Mesodermal cell (in vitro differentiated cells): ENCODE data around the gene MT1HL1.
"Not testable (repeated sequence)": the region's sequence is repeated elsewhere in the genome, so short reads cannot be mapped to it uniquely, and the experiment has no call there.

Experiments used
- H3K27ac ChIP-seq: 2 replicates; pipeline ENCODE4 v1.7.0; 2013; ENCODE audit warnings: mild to moderate bottlenecking, low read depth, low read length, moderate library complexity; ENCODE audit not compliant: severe bottlenecking
- H3K36me3 ChIP-seq: 2 replicates; pipeline ENCODE4 v1.7.1; 2013; ENCODE audit warnings: mild to moderate bottlenecking, low read length, moderate library complexity; ENCODE audit not compliant: control insufficient read depth, insufficient read depth
- H3K4me1 ChIP-seq: one replicate; pipeline ENCODE4 v1.7.1; 2013; ENCODE audit warnings: mild to moderate bottlenecking, low read length; ENCODE audit not compliant: insufficient read depth, control insufficient read depth, poor library complexity, severe bottlenecking
- H3K4me3 ChIP-seq: 2 replicates; pipeline ENCODE4 v1.7.0; 2013; ENCODE audit warnings: low read length, control low read depth, mild to moderate bottlenecking; ENCODE audit not compliant: insufficient read depth, poor library complexity, severe bottlenecking; ENCODE audit errors: extremely low read depth
- H3K9me3 ChIP-seq: 2 replicates; pipeline ENCODE4 v1.7.1; 2013; ENCODE audit warnings: mild to moderate bottlenecking, low read length, moderate library complexity; ENCODE audit not compliant: control insufficient read depth
- WGBS, 2 experiments: methylation state at CpG; one replicate each; pipeline ENCODE4 v1.1.5; 2013; ENCODE audit warnings: missing lambda C conversion rate in 2 of 2; ENCODE audit not compliant: insufficient coverage in 2 of 2; 5-methylcytosine and 5-hydroxymethylcytosine counted together

Gene MT1HL1

GRCh38 chr1:236978740-236979139, 25.5 kb downstream of the MT1HL1 start:
- no peak overlapping the region for H3K27ac ChIP-seq
- no peaks in the 10 kb centered on the region for H3K9me3 ChIP-seq
- H3K4me3 ChIP-seq: no peak overlapping the region
- H3K4me1 ChIP-seq: peaks cover 3% of the 10 kb centered on the region
- WGBS, 2 experiments: 91 to 92% methylated on average over 11 to 14 of the region's 14 CpGs
- no peaks in the 10 kb centered on the region for H3K36me3 ChIP-seq

- Histone ChIP-seq H3K4me1 (peaks cover 3% of the 10 kb centered on the region), H3K27ac (no peak overlapping the region), H3K9me3 (no peaks in the 10 kb centered on the region), H3K36me3 (no peaks in the 10 kb centered on the region), H3K4me3 (no peak overlapping the region)
- WGBS, 2 experiments: 83% methylated on average over 3 to 4 of the region's 6 CpGs
These were observed 28.8 kb downstream of the MT1HL1 start for GRCh38 chr1:236975461-236975860.

GRCh38 chr1:236974025-236974424, 30.2 kb downstream of the MT1HL1 start:
- H3K27ac ChIP-seq, H3K9me3 ChIP-seq, H3K4me3 ChIP-seq, H3K4me1 ChIP-seq, H3K36me3 ChIP-seq: not testable (repeated sequence)
- whole genome bisulfite sequencing, 2 experiments: 77 to 93% methylated on average over 3 to 5 of the region's 5 CpGs

GRCh38 chr1:236966636-236967035, 37.6 kb downstream of the MT1HL1 start:
- H3K27ac ChIP-seq: no peak overlapping the region
- 76 to 100% methylated on average over 2 to 3 of the region's 6 CpGs for WGBS, 2 experiments
- H3K4me3 ChIP-seq: no peak overlapping the region

GRCh38 chr1:236963920-236964319, 40.3 kb downstream of the MT1HL1 start:
- WGBS, 2 experiments: 70 to 96% methylated on average over 2 of the region's 2 CpGs
- Histone ChIP-seq H3K9me3 (no peaks in the 10 kb centered on the region), H3K36me3 (no peaks in the 10 kb centered on the region), H3K4me1 (no peaks in the 10 kb centered on the region), H3K27ac (no peak overlapping the region), H3K4me3 (no peak overlapping the region)

More at GRCh38 chr1:236966636-236967035, 37.6 kb downstream of the MT1HL1 start:
- Histone ChIP-seq H3K9me3 (no peaks in the 10 kb centered on the region), H3K4me1 (no peaks in the 10 kb centered on the region), H3K36me3 (no peaks in the 10 kb centered on the region)

- no CpG with 5 or more reads among the region's 2 CpGs for WGBS, 2 experiments
- Histone ChIP-seq H3K9me3 (no peaks in the 10 kb centered on the region), H3K4me3 (no peak overlapping the region), H3K27ac (no peak overlapping the region), H3K36me3 (no peaks in the 10 kb centered on the region), H3K4me1 (no peaks in the 10 kb centered on the region)
These were observed 45.1 kb downstream of the MT1HL1 start for GRCh38 chr1:236959112-236959511.

- Histone ChIP-seq H3K27ac (no peak overlapping the region), H3K36me3 (no peaks in the 10 kb centered on the region), H3K4me1 (no peaks in the 10 kb centered on the region), H3K4me3 (no peak overlapping the region), H3K9me3 (no peaks in the 10 kb centered on the region)
- 44 to 58% methylated on average over 4 to 5 of the region's 5 CpGs for WGBS, 2 experiments
These were observed 47.0 kb downstream of the MT1HL1 start for GRCh38 chr1:236957235-236957634.
